PC-9 (cell line): Measurements from ENCODE around the gene RBCK1. TPM values are rescaled to one million over a fixed set of nuclear protein-coding genes. Genes with fewer than 3 reads are reported as not detected.
A peak's percentile ranks its signal among the peaks of the same experiment; 100 is the strongest.

Experiments used
- BruUV-seq: library from RNA; stranded (reverse); fragments of 400-500 nt; replicated peaks from 2 replicates; lab custom pipeline; 2021; lab: Mats Ljungman, UMichigan
- CTCF ChIA-PET: fragments of 300-600 bp; sonication (Branson Sonifier 250); formaldehyde crosslinking; loops from one replicate; lab custom pipeline; 2022; ENCODE audit warnings: antibody characterized with exemption; lab: Charles Lee
- POLR2A ChIA-PET: fragments of 300-600 bp; sonication (Branson Sonifier 250); formaldehyde crosslinking; loops from one replicate; lab custom pipeline; 2022; ENCODE audit warnings: antibody characterized with exemption; ENCODE audit not compliant: unreplicated experiment; lab: Charles Lee
- DNase-seq, 2 experiments: peaks; one replicate each; pipeline versions ENCODE4 v3.0.0 to v3.0.0-alpha.2; 2015 to 2022; ENCODE audit warnings: mixed read lengths in 1 of 2
- H2AFZ ChIP-seq: fragments of 200-600 bp; sonication (generic); 2 replicates; pipeline ENCODE4 v1.8.1; 2017; ENCODE audit warnings: antibody characterized with exemption
- H3F3A ChIP-seq: fragments of 200-600 bp; sonication (generic); 2 replicates; pipeline ENCODE4 v1.8.1; 2017; ENCODE audit warnings: antibody characterized with exemption, mild to moderate bottlenecking, low read depth; ENCODE audit not compliant: insufficient read depth
- H3K27ac ChIP-seq: fragments of 200-600 bp; sonication (generic); 2 replicates; pipeline ENCODE4 v1.6.1; 2016; ENCODE audit warnings: mixed run types
- H3K27me3 ChIP-seq: fragments of 200-600 bp; sonication (generic); 2 replicates; pipeline ENCODE4 v1.6.1; 2016; ENCODE audit warnings: low read depth, mixed run types; ENCODE audit not compliant: insufficient read depth
- H3K36me3 ChIP-seq: fragments of 200-600 bp; sonication (generic); 2 replicates; pipeline ENCODE4 v1.6.1; 2016; ENCODE audit warnings: low read depth, mixed run types
- H3K4me1 ChIP-seq: fragments of 200-600 bp; sonication (generic); replicated peaks from 2 replicates; pipeline ENCODE4 v1.6.1; 2016; ENCODE audit warnings: mixed run types; ENCODE audit not compliant: insufficient read depth
- H3K4me2 ChIP-seq: fragments of 200-600 bp; sonication (generic); 2 replicates; pipeline ENCODE4 v1.6.1; 2017; ENCODE audit warnings: mixed run types
- H3K4me3 ChIP-seq: fragments of 200-600 bp; sonication (generic); 2 replicates; pipeline ENCODE4 v1.6.1; 2016; ENCODE audit warnings: mixed run types
- H3K79me2 ChIP-seq: fragments of 200-600 bp; sonication (generic); 2 replicates; pipeline ENCODE4 v1.6.1; 2017; ENCODE audit warnings: low read depth, mixed run types
- H3K9me2 ChIP-seq: fragments of 200-600 bp; sonication (generic); 2 replicates; pipeline ENCODE4 v1.8.1; 2017; ENCODE audit warnings: mild to moderate bottlenecking; ENCODE audit not compliant: insufficient read depth
- H3K9me3 ChIP-seq: fragments of 200-600 bp; sonication (generic); 2 replicates; pipeline ENCODE4 v1.8.1; 2016; ENCODE audit warnings: low read depth; ENCODE audit not compliant: insufficient read depth
- H4K20me1 ChIP-seq: fragments of 200-600 bp; sonication (generic); 2 replicates; pipeline ENCODE4 v1.8.1; 2017; ENCODE audit not compliant: insufficient read depth
- EZH2 ChIP-seq: fragments of 200-600 bp; sonication (generic); IDR thresholded peaks from 2 replicates; pipeline ENCODE4 v1.8.0; 2017; ENCODE audit warnings: antibody characterized with exemption, low read depth
- intact Hi-C: fragments of 100-400 bp; cut with micrococcal nuclease; formaldehyde crosslinking; loops from one replicate; pipeline ENCODE4 v1.10.0; 2022; ENCODE audit not compliant: unreplicated experiment
- total RNA-seq: library from RNA; stranded (reverse); gene quantifications from 2 replicates; pipeline ENCODE4 v1.2.3, GENCODE V29; 2021
- TF ChIP-seq, protein P1 (sequence below): fragments of 200-600 bp; sonication (generic); conservative IDR thresholded peaks from 2 replicates; pipeline ENCODE4 v1.6.1; 2017; ENCODE audit warnings: mixed run types, antibody characterized with exemption, mild to moderate bottlenecking, moderate library complexity

RBCK1 gene
- total RNA-seq, 1 experiment from 2014 or later: 176 TPM

DNA sequence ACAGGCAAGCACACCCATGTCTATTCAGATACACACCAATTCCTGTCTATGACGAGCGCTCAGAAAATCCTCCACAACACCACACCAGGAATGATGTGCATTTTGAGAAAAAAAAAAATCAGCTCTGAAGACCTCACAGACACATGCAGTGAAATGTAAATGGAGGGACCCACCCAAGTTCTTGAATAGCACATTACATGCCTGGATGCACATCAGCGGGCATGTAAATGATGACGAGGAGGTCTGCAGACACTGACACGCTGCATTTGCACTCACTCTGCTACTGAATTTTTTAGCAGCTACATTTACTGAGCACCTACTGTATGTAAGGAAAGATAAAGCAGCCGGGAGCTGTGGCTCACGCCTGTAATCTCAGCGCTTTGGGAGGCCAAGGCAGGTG lies 46.5 kb upstream of the RBCK1 start:
- Histone ChIP-seq H3K9me2 (no peaks in the 10 kb centered on the region), H3K4me3 (no peak overlapping the region), H3F3A (peaks cover 42% of the 10 kb centered on the region), H3K4me2 (no peak overlapping the region), H3K9me3 (no peaks in the 10 kb centered on the region), H2AFZ (no peak overlapping the region), H3K79me2 (peaks cover 10% of the 10 kb centered on the region; the same call in 1 of the 2 replicates), H3K4me1 (peaks cover 55% of the 10 kb centered on the region), H3K36me3 (no peaks in the 10 kb centered on the region), H4K20me1 (no peaks in the 10 kb centered on the region), H3K27me3 (no peaks in the 10 kb centered on the region), H3K27ac (0 out of 2 replicates have a peak overlapping the region, but pooled peaks have one; percentile 31)
- CTCF ChIA-PET: interaction anchor here (0.6 to 1.6 kb wide), 5 partner anchors 14 to 407 kb away, joined by 3 to 18 read pairs (median 4); partner anchors contain the start of genes NRSN2 and SLC52A3
- no TSS peak for BruUV-seq
- intact Hi-C loops: no loop called here
- no peak for DNase-seq
- POLR2A ChIA-PET: no interaction called here
- TF ChIP-seq, protein P1, sequence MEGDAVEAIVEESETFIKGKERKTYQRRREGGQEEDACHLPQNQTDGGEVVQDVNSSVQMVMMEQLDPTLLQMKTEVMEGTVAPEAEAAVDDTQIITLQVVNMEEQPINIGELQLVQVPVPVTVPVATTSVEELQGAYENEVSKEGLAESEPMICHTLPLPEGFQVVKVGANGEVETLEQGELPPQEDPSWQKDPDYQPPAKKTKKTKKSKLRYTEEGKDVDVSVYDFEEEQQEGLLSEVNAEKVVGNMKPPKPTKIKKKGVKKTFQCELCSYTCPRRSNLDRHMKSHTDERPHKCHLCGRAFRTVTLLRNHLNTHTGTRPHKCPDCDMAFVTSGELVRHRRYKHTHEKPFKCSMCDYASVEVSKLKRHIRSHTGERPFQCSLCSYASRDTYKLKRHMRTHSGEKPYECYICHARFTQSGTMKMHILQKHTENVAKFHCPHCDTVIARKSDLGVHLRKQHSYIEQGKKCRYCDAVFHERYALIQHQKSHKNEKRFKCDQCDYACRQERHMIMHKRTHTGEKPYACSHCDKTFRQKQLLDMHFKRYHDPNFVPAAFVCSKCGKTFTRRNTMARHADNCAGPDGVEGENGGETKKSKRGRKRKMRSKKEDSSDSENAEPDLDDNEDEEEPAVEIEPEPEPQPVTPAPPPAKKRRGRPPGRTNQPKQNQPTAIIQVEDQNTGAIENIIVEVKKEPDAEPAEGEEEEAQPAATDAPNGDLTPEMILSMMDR: no peak
- no peak for TF ChIP-seq EZH2

DNA sequence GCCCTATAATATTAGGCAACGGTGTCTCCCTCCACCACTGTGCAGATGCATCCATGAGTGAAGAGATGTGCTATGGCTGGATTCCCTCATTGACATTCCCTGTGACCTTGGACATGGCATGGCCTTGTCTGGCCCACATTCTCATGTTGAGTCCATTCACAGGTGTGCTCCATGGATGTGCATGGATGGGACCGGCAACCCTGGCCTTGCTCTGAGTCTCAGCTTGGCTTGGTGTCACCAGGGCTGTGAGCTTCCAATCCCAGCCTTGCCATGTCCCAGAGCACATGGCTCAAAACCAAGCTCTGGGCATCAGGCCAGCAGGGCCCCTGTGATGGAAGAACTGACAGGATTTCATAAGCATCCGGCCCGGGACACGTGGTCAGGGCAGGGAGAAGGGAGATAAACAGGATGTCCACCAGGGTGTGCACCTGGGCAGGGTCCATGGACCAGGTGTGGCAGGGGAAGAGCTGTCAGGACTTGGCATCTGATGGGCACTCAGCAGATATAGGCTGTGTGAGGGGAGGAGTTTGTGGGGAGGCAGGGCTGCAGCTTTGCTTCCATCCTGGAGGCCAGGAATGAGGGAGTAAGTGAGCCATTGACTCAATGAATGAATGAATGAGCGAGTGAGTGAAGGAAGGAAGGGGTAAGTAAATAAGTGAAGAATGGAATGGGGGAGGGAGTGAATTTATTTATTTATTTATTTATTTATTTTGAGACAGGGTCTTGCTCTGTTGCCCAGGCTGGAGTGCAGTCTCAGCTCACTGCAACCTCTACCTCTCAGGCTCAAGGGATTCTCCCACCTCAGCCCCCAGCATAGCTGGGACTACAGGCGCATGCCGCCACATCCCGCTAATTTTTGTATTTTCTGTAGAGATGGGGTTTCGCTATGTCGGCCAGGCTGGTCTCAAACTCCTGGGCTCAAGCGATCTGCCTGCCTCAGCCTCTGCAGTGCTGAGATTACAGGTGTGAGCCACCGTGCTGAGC lies 45.5 kb upstream of the RBCK1 start:
- Histone ChIP-seq H2AFZ (0 out of 2 replicates have a peak overlapping the region, but pooled peaks have one; percentile 37), H3K9me2 (no peaks in the 10 kb centered on the region), H3K36me3 (no peaks in the 10 kb centered on the region), H3K4me2 (peak overlapping the region; percentile 75), H3K4me1 (peaks cover 65% of the 10 kb centered on the region), H3K79me2 (peaks cover 10% of the 10 kb centered on the region; the same call in 1 of the 2 replicates), H4K20me1 (no peaks in the 10 kb centered on the region), H3K27ac (peak overlapping the region; percentile 96), H3K27me3 (no peaks in the 10 kb centered on the region), H3K4me3 (peak overlapping the region; percentile 32; the same call in 1 of the 2 replicates), H3K9me3 (no peaks in the 10 kb centered on the region), H3F3A (peaks cover 52% of the 10 kb centered on the region)
- CTCF ChIA-PET: interaction anchor here (0.6 to 1.6 kb wide), 16 partner anchors 8 to 1024 kb away, joined by 3 to 18 read pairs (median 4); partner anchors contain the start of genes NRSN2, SLC52A3 and TRIB3
- TSS peak; percentile 45 for BruUV-seq
- intact Hi-C loops: loop anchor here (1.0 kb wide), 3 partner anchors 18 to 69 kb away; partner anchors contain the start of gene TRIB3
- peak; percentile 91 to 97 for DNase-seq
- POLR2A ChIA-PET: interaction anchor here (0.6 to 1.1 kb wide), 6 partner anchors 16 to 741 kb away, joined by 3 to 15 read pairs (median 8); partner anchors contain the start of gene TRIB3
- TF ChIP-seq, protein P1: peak; percentile 85
- no peak for TF ChIP-seq EZH2
